Measurements from ENCODE around the gene PLEKHA8.

PLEKHA8 gene

GRCh38 chr7:30028216-30028748 is at the start of gene PLEKHA8:
Gene PLEKHA8 (plus strand): TSS chr7:30028412. CDS start chr7:30028763, 351 bp downstream.
- H3K79me2 ChIP-seq (ENCODE audit: control insufficient read depth, insufficient read depth, low read length, unreplicated experiment): peaks cover 61% of the 10 kb centered on the region

GRCh38 chr7:29980151-29980550 is 48.1 kb upstream of the PLEKHA8 start:
- Histone ChIP-seq H3K4me3 (ENCODE audit: low read depth, low read length) (no peak overlapping the region), H3K79me2 (ENCODE audit: control insufficient read depth, insufficient read depth, low read length, unreplicated experiment) (peaks cover 92% of the 10 kb centered on the region), H3K36me3 (ENCODE audit: insufficient read depth, low read length) (peaks cover 3% of the 10 kb centered on the region; the same call in 1 of the 2 replicates), H3K4me1 (ENCODE audit: control insufficient read depth, insufficient read depth, low read length, unreplicated experiment) (peaks cover 15% of the 10 kb centered on the region), H2AFZ (ENCODE audit: low read length, unreplicated experiment) (no peak overlapping the region), H3K27ac (ENCODE audit: low read depth, low read length) (no peak overlapping the region), H3K27me3 (ENCODE audit: insufficient read depth, low read length) (no peaks in the 10 kb centered on the region)

More at GRCh38 chr7:30028216-30028748, at the start of gene PLEKHA8:
- Histone ChIP-seq H3K27me3 (ENCODE audit: insufficient read depth, low read length) (no peaks in the 10 kb centered on the region), H3K4me3 (ENCODE audit: low read depth, low read length) (peak within 1 kb of the TSS; percentile 92), H3K36me3 (ENCODE audit: insufficient read depth, low read length) (no peaks in the 10 kb centered on the region), H3K27ac (ENCODE audit: low read depth, low read length) (peak within 1 kb of the TSS; percentile 22; the same call in 1 of the 2 replicates), H2AFZ (ENCODE audit: low read length, unreplicated experiment) (peak within 1 kb of the TSS; percentile 94), H3K4me1 (ENCODE audit: control insufficient read depth, insufficient read depth, low read length, unreplicated experiment) (peaks cover 28% of the 10 kb centered on the region)

GRCh38 chr7:29987083-29987482 is 41.1 kb upstream of the PLEKHA8 start:
- peak overlapping the region; percentile 91 for H3K27ac ChIP-seq (ENCODE audit: low read depth, low read length)
- H3K79me2 ChIP-seq (ENCODE audit: control insufficient read depth, insufficient read depth, low read length, unreplicated experiment): peaks cover 79% of the 10 kb centered on the region

GRCh38 chr7:29987811-29988317 is 40.3 kb upstream of the PLEKHA8 start:
- Histone ChIP-seq H3K36me3 (ENCODE audit: insufficient read depth, low read length) (no peaks in the 10 kb centered on the region), H3K27me3 (ENCODE audit: insufficient read depth, low read length) (no peaks in the 10 kb centered on the region), H3K4me3 (ENCODE audit: low read depth, low read length) (peak overlapping the region; percentile 88), H3K27ac (ENCODE audit: low read depth, low read length) (peak overlapping the region; percentile 91), H2AFZ (ENCODE audit: low read length, unreplicated experiment) (peak overlapping the region; percentile 58), H3K79me2 (ENCODE audit: control insufficient read depth, insufficient read depth, low read length, unreplicated experiment) (peaks cover 71% of the 10 kb centered on the region), H3K4me1 (ENCODE audit: control insufficient read depth, insufficient read depth, low read length, unreplicated experiment) (peaks cover 18% of the 10 kb centered on the region)

More at GRCh38 chr7:29987083-29987482, 41.1 kb upstream of the PLEKHA8 start:
- peak overlapping the region; percentile 88 for H3K4me3 ChIP-seq (ENCODE audit: low read depth, low read length)
- 0 out of 2 replicates have a peak, but pooled peaks cover under 1% of the 10 kb centered on the region for H3K36me3 ChIP-seq (ENCODE audit: insufficient read depth, low read length)
- H2AFZ ChIP-seq (ENCODE audit: low read length, unreplicated experiment): no peak overlapping the region
- no peaks in the 10 kb centered on the region for H3K27me3 ChIP-seq (ENCODE audit: insufficient read depth, low read length)
- H3K4me1 ChIP-seq (ENCODE audit: control insufficient read depth, insufficient read depth, low read length, unreplicated experiment): peaks cover 18% of the 10 kb centered on the region

GRCh38 chr7:29988424-29989256 is 39.6 kb upstream of the PLEKHA8 start:
- Histone ChIP-seq H3K27ac (ENCODE audit: low read depth, low read length) (peak overlapping the region; percentile 91), H3K79me2 (ENCODE audit: control insufficient read depth, insufficient read depth, low read length, unreplicated experiment) (peaks cover 65% of the 10 kb centered on the region), H3K27me3 (ENCODE audit: insufficient read depth, low read length) (no peaks in the 10 kb centered on the region), H3K4me3 (ENCODE audit: low read depth, low read length) (peak overlapping the region; percentile 88), H3K4me1 (ENCODE audit: control insufficient read depth, insufficient read depth, low read length, unreplicated experiment) (peaks cover 18% of the 10 kb centered on the region), H2AFZ (ENCODE audit: low read length, unreplicated experiment) (peak overlapping the region; percentile 41), H3K36me3 (ENCODE audit: insufficient read depth, low read length) (no peaks in the 10 kb centered on the region)

- Histone ChIP-seq H3K79me2 (ENCODE audit: control insufficient read depth, insufficient read depth, low read length, unreplicated experiment) (peaks cover 59% of the 10 kb centered on the region), H2AFZ (ENCODE audit: low read length, unreplicated experiment) (peak within 1 kb of the TSS; percentile 11), H3K4me3 (ENCODE audit: low read depth, low read length) (peak within 1 kb of the TSS; percentile 88), H3K36me3 (ENCODE audit: insufficient read depth, low read length) (no peaks in the 10 kb centered on the region), H3K4me1 (ENCODE audit: control insufficient read depth, insufficient read depth, low read length, unreplicated experiment) (peaks cover 18% of the 10 kb centered on the region), H3K27ac (ENCODE audit: low read depth, low read length) (peak within 1 kb of the TSS; percentile 91), H3K27me3 (ENCODE audit: insufficient read depth, low read length) (no peaks in the 10 kb centered on the region)
These were observed 38.8 kb upstream of the PLEKHA8 start, which contains the start of gene SCRN1 for GRCh38 chr7:29989257-29989995. Gene SCRN1 (minus strand): TSS chr7:29989801. CDS start chr7:29969067, 20,734 bp downstream.

- Histone ChIP-seq H3K4me3 (ENCODE audit: low read depth, low read length) (no peak overlapping the region), H3K79me2 (ENCODE audit: control insufficient read depth, insufficient read depth, low read length, unreplicated experiment) (peaks cover 45% of the 10 kb centered on the region), H3K4me1 (ENCODE audit: control insufficient read depth, insufficient read depth, low read length, unreplicated experiment) (peaks cover 14% of the 10 kb centered on the region), H3K27ac (ENCODE audit: low read depth, low read length) (no peak overlapping the region), H3K36me3 (ENCODE audit: insufficient read depth, low read length) (no peaks in the 10 kb centered on the region), H3K27me3 (ENCODE audit: insufficient read depth, low read length) (no peaks in the 10 kb centered on the region), H2AFZ (ENCODE audit: low read length, unreplicated experiment) (no peak overlapping the region)
These were observed 37.3 kb upstream of the PLEKHA8 start for GRCh38 chr7:29990931-29991330.

- Histone ChIP-seq H3K36me3 (ENCODE audit: insufficient read depth, low read length) (peaks cover 5% of the 10 kb centered on the region; the same call in 1 of the 2 replicates), H3K27ac (ENCODE audit: low read depth, low read length) (no peak overlapping the region), H3K27me3 (ENCODE audit: insufficient read depth, low read length) (no peaks in the 10 kb centered on the region), H3K79me2 (ENCODE audit: control insufficient read depth, insufficient read depth, low read length, unreplicated experiment) (peaks cover 38% of the 10 kb centered on the region), H2AFZ (ENCODE audit: low read length, unreplicated experiment) (no peak overlapping the region), H3K4me1 (ENCODE audit: control insufficient read depth, insufficient read depth, low read length, unreplicated experiment) (peaks cover 12% of the 10 kb centered on the region), H3K4me3 (ENCODE audit: low read depth, low read length) (no peak overlapping the region)
These were observed 36.3 kb upstream of the PLEKHA8 start for GRCh38 chr7:29991937-29992336.

- Histone ChIP-seq H3K36me3 (ENCODE audit: insufficient read depth, low read length) (peaks cover 5% of the 10 kb centered on the region; the same call in 1 of the 2 replicates), H3K4me1 (ENCODE audit: control insufficient read depth, insufficient read depth, low read length, unreplicated experiment) (peaks cover 3% of the 10 kb centered on the region), H3K27me3 (ENCODE audit: insufficient read depth, low read length) (no peaks in the 10 kb centered on the region), H3K27ac (ENCODE audit: low read depth, low read length) (no peak overlapping the region), H3K79me2 (ENCODE audit: control insufficient read depth, insufficient read depth, low read length, unreplicated experiment) (peaks cover 26% of the 10 kb centered on the region), H2AFZ (ENCODE audit: low read length, unreplicated experiment) (no peak overlapping the region), H3K4me3 (ENCODE audit: low read depth, low read length) (no peak overlapping the region)
These were observed 35.1 kb upstream of the PLEKHA8 start for GRCh38 chr7:29993140-29993539.

GRCh38 chr7:29995652-29996051 is 32.6 kb upstream of the PLEKHA8 start:
- Histone ChIP-seq H3K27ac (ENCODE audit: low read depth, low read length) (no peak overlapping the region), H3K4me1 (ENCODE audit: control insufficient read depth, insufficient read depth, low read length, unreplicated experiment) (no peaks in the 10 kb centered on the region)

More at GRCh38 chr7:29995652-29996051, 32.6 kb upstream of the PLEKHA8 start:
- Histone ChIP-seq H3K27me3 (ENCODE audit: insufficient read depth, low read length) (no peaks in the 10 kb centered on the region), H3K4me3 (ENCODE audit: low read depth, low read length) (no peak overlapping the region), H2AFZ (ENCODE audit: low read length, unreplicated experiment) (no peak overlapping the region), H3K36me3 (ENCODE audit: insufficient read depth, low read length) (peaks cover 5% of the 10 kb centered on the region; the same call in 1 of the 2 replicates), H3K79me2 (ENCODE audit: control insufficient read depth, insufficient read depth, low read length, unreplicated experiment) (peaks cover 7% of the 10 kb centered on the region)

All from ACC112 (cell line).